Activated CD4-positive, alpha-beta T cell treated with anti-CD3 and anti-CD28 coated beads, Interleukin-2, Interleukin-4, amounts not matched to agents 100 ng/mL and 50 ng/mL, durations not matched to agents 16 hours and 8 hours (primary cell): Measurements from ENCODE around the gene SMURF2.
"Not testable (repeated sequence)": the region's sequence is repeated elsewhere in the genome, so short reads cannot be mapped to it uniquely, and the experiment has no call there.

Source experiments
- DNase-seq: peaks from one replicate; pipeline ENCODE4 v3.0.0-alpha.2; 2020; ENCODE audit warnings: low spot score

SMURF2 gene

DNA sequence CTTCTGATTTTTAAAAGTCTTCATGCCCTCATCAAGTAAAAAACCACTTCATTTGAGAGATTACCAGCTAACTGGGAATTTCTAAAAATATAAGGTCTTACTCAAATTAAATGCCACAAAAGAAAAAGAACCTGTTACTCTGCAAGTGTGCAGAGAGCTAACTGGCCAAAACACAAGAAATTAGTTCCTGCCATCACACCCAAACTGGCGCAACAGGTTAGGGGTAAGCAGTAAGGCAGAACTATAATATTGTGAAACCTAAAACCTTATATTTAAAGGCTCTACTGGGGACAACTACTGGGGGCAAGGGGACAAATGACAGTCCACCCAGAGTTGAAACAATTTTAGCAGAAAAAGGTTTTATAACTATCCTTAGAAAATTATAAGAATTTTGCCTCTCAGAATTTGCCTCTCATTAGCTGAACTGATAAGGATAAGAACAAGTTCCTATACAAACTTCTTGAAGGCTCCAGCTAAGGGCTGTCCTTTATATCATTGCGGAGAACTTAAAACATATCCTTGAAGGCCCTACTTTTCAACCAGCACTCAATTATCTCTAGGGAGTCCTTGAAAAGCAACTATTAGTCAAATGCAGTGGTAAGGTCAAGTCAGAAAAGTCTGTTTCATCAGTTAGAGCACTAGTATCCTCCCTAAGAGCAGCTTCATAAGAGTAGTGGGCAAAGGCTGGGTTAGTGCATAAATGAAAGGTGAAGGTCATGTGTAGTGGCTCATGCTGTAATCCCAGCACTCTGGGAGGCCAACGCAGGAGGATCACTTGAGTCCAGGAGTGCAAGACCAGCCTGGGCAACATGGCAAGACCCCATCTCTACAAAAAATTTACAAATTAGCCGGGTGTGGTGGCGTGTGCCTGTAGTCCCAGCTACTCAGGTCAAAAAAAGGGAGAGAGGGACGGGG lies 31.5 kb downstream of the SMURF2 start:
- no peak for DNase-seq

DNA sequence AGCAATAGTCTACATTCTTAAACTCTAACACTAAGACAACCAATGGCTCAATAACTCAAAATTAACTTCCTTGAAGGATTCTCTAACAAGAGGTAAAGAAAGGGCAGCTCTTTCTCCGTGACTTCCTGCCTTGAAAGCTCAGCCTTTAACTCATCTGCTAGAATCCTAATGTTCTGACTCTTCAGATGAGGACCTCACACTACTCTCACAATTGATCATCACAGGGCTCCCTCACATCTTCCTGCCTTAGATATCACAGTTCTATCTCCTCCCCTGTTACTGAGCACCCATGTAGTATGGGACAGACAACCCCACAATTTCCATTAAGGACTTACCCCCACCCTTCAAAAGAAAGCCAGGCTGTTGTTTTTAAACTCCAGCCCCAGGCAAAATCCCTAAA lies 33.5 kb downstream of the SMURF2 start:
- DNase-seq: peak; percentile 83

DNA sequence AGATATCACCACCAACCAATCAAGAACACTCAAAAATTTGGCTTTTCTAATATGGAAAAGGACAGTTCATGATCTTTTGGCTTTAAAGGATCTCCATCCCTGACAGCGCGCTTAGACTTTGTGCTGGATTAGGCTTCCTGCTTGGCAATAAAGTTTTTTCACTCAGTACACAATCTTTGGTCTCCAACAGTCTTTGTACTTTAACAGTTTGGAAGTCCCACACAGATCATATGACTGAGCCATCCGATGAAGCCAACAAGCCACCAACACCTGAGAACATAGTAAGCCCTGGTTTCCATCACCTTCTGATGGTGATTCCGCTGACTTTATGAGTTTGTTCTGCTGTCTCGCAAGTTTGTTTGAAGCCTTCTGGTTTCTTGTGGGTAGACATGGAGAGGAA lies 34.3 kb downstream of the SMURF2 start:
- DNase-seq: peak; percentile 17

DNA sequence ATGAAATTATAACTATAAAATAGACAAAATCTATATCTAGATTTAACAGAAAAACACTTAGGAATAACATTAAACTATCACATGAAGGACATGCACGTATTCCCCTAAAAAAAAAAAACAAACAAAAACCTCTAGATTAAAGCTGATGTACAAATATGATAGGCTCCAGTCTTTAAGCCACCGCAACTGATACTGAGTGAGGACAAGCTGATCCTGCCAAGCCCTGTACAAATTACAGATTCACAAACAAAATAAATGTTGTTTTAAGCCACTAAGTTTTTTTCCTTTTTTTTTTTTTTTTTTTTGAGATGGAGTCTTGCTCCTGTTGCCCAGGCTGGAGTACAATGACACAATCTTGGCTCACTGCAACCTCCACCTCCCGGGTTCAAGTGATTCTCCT lies 35.3 kb downstream of the SMURF2 start:
- DNase-seq: no peak

DNA sequence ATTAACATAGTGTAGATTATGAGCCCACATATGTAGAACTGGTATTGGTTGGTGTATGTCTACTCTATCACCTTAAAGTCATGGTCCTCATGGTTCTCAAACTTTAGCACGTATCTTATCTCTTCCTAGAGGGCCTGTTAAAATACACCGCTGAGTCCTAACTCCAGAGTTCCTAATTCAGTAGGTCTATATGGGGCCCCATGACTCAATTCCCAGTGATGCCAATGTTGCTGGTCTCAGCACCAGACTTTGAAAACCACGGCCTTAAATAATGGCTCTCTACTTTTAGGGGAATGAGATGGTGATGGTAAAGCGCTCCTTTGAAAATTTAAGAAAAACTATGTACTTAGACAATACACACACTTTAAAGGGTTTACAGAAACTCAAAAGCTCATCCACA lies 36.6 kb downstream of the SMURF2 start:
- no peak for DNase-seq

DNA sequence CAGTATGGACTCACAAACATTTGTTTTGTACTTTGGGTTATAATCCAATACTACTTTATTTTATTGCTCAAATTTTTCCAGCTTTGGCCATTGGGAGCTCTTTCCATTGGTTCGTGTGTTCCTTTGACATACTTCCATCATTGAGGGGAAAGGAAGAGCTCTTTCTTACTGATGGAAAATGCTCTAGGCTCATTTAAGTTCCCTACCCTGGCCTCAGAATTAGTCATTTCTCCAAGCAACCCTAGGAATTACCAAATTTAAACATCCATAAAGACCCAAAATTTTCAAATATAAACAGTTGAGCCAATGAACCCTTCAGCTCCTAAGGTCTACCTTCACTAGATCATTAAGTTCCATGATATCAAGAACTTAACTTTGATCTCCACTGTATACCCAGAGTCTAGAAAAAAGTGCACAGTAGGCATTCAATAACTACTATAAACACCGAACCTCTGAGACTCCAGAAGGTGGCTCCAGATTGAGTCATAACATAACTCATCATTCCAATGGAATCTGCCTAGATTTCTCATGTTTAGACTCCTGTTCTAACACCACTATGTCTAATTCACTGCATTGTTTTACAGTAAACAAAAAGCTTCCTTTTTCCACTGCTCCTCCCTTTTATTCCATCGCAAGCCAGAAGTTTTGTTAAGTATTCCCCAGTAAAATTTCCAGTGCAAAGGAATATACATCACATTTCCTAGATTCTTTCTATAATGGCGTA lies 39.0 kb downstream of the SMURF2 start:
- no peak for DNase-seq

DNA sequence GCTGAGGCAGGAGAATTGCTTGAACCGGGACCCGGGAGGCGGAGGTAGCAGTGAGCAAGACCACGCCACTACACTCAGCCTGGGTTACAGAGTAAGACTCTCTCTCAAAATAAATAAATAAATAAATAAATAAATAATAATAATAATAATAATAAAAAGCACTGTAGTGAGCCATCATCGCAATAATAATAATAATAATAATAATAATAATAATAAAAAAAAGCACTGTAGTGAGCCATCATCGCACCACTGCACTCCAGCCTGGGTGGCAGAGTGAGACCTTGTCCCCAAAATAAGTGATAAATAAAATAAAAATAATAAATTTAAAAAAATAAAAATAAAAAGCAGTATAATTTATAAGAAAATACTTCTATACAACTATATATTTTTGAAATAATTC lies 40.3 kb downstream of the SMURF2 start:
- no peak for DNase-seq

DNA sequence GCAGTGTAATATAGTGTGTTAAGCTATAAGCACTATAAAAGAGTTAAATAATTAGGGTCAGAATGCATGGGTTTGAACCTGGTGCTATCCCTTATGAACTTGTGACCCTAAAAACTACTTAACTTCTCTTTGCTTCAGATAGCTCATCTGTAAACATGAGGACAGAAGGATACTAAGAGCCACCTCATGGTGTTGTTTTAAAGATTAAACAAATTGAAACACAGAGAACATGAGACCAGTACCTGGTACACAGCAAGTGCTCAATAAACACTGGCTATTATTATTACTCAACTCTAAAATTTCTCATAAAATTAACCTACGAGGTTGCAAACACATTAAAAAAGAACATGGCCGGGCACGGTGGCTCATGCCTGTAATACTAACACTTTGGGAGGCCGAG lies 43.3 kb downstream of the SMURF2 start:
- DNase-seq: no peak

DNA sequence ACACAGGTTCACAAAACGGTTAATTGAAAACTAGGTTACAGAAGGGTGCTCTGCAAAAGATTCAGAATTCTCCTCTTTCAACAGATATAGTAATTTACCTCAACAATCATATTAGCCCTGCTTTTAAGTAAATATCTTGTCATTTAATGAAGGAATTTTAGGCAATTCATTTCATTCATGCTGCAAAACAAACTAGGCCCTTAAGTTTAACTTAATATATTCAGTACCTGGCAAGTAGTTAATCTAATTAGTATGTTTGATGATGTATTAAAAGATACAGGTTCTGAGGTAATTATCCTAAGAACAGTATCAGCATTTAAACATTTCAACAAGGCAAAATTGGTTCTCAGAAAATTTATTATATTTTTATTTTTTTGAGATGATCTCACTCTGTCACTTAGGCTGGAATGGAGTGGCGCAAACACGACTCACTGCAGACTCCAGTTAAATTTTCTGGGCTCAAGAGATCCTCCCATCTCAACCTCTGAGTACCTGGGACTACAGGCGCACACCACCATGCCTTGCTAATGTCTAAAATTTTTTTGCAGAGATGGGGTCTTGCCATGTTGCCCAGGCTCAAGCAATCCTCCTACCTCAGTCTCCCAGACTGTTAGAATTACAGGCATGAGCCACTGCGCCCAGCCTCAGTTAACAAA lies 44.9 kb downstream of the SMURF2 start:
- no peak for DNase-seq

DNA sequence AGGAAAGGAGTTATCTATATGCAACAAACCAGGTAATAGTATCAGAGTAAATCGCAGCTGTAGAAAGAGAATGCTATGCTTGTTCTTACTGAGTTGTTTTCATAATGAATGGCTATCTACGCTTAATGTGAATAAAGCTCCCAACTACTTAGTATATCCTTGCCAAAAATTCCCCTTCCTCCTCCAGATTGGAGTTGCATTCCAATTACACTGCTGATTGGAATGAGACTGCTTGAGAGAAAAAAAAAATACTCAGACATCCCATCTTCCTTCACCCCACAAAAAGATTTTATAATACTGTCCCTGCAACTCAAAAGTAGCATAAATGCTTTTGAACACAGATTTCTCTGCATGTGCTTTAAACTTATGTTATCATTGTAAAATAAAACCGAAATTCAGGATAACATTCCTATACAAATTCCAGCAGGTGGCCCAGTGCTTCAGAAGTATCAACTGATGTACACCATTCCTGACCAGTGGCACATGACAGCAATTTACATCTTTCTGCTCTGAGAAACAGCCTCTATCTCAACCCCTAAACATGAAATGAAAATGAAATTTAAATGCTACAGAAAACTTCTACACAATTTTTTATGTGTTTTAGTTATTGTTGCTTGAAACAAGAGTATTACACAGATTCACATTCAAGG lies 47.0 kb downstream of the SMURF2 start:
- DNase-seq: no peak

DNA sequence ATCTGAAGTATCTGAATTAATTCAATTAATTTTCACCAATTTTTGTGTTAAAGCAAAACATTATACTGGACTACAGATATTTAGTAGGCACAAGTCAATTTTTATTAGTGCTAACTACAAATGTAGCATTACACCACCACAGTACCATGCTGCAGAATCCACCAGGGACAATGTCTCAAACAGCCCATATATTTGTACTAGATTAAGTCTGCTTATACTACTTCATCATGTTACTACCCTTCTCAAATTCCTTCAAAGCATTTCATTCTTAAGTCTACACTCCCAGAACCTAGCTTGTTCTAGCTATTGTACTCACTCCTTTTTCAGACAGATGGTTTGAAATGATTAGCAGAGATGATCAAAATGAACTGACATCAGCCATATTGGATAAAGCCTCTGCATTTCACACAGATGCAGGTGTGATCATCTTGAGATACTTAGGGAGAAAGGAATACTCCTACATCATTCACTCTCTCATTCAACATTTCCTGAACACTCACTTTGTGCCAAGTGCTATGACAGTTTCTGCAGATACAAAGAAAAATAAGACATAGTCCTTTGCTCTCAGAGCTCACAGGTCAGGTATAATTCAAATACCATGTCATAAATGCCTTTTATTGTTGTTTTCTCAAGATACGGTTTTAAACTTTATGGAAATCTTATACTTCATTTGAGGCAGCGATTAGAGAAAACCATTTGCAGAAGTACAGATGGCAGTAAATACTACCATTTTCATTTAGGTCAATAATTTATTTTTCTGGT lies 47.7 kb downstream of the SMURF2 start:
- DNase-seq: no peak

DNA sequence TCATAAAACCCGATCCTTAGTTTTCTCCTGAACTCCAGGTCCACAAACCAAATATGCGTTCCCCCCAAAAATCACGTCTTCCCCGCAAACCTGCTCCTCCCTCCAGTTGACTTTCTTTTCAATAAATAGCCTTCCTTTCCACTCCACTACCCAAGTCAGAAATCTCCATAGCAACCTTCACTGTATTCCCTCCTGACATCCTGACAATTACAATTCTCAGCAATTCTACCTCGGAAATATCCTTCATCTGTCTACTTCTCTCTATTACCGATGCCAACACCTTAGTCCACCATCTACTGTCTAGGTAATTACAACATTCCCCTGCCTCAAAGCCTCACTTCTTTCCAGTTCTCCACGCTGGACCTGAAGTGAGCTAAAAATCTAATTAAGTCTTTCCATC lies 50.7 kb downstream of the SMURF2 start:
- DNase-seq: no peak

DNA sequence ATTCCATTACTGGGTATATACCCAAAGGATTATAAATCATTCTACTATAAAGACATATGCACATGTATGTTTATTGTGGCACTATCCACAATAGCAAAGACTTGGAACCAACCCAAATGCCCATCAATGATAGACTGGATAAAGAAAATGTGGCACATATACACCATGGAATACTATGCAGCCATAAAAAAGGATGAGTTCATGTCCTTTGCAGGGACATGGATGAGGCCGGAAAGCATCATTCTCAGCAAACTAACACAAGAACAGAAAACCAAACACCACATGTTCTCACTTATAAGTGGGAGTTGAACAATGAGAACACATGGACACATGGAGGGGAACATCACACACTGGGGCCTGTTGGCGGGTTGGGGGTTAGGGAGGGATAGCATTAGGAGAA lies 51.9 kb downstream of the SMURF2 start:
- not testable (repeated sequence) for DNase-seq

DNA sequence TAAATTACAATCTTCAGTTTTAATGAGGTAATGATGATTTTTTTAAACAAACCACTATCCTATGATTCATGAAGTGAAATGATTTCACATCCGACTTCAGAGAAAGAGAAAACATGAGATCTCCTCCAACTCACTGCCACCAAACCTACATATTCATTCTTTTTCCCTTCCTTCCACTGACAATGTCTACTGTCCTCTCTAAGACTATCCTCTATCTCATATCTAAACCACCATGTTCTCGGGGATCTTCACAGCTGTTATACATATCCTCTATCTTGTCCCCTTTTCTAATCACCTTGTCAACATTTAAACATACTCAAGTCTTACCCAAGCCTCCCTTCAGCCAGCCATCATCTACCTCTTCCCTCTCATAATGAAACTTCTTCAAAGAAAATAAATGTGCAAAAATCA lies 53.5 kb downstream of the SMURF2 start:
- DNase-seq: peak; percentile 35

DNA sequence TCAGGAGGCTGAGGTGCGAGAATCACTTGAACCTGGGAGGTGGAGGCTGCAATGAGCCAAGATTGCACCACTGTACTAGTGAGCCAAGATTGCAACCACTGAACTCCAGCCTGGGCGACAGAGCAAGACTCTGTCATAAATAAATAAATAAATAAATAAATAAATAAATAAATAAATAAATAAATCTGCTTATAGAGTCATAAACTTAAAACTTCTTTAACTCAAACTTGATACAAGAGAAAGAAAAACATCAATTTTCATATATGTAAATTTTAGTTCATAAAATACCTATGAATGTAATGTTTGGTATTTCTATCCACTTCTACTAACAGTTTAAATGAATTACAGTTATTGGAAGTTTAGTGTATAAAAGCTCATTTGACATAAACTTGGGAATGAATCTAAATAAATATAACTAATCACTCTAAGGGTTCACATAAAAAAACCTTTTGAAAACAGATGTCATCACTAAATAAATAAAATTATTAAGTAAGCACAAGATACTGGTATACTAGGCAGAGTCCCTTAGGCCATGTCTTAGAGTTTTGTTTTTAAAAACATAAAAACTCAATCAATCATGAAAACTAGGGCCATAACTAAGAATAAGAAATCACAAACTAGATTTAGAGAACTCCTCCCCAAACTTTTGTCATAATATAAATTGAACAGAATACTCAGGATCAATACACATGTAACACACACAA lies 54.1 kb downstream of the SMURF2 start:
- DNase-seq: no peak

DNA sequence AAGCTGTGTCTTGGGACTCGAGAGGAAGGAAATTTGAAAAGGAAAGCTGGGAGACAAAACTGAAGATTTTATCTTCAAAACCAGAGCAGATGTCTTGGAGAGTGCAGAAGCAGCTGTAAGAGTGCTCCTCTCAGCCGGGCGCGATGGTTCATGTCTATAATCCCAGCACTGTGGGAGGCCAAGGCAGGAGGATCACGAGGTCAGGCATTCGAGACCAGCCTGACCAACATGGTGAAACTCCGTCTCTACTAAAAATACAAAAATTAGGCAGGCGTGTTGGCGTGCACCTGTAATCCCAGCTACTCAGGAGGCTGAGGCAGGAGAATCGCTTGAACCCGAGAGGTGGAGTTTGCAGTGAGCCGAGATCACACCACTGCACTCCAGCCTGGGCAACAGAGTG lies 57.6 kb downstream of the SMURF2 start:
- DNase-seq: not testable (repeated sequence)

DNA sequence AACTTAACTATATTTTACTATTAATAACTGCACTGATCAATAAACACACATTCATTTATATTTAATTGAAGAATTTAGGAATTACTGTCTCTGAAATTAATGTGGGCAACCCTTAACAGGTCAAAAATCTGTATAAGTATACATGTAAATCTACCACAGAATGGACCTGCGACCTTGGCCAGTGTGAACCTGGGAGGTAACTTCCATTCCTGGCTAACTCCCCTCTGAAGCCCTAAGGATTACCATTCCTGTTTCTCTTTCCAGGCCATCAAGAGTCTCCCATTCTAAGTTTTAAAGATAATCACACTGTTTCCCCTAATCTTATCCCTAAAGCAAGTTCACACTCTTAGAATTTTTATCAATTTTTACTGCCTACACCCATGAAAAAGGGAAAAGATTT lies 58.1 kb downstream of the SMURF2 start:
- DNase-seq: no peak

DNA sequence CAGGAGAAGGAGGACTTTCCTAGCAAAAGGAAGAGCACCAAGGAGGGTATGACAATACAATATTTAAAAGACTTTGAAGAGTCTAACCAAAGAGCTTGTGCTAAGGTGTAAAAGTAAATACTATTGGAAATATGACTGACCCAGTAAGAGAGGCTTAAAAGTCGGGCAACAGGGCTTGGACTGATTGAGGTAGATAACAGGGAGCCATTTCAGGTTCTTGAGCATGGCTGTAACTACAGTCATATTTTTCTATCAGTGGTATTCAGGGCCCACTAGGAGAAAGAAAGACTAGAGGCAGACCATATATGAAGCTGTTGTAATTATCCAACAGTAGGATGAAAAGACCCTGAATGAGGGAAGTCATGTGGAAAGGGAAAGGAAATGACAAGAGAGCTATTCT lies 62.3 kb downstream of the SMURF2 start:
- no peak for DNase-seq

DNA sequence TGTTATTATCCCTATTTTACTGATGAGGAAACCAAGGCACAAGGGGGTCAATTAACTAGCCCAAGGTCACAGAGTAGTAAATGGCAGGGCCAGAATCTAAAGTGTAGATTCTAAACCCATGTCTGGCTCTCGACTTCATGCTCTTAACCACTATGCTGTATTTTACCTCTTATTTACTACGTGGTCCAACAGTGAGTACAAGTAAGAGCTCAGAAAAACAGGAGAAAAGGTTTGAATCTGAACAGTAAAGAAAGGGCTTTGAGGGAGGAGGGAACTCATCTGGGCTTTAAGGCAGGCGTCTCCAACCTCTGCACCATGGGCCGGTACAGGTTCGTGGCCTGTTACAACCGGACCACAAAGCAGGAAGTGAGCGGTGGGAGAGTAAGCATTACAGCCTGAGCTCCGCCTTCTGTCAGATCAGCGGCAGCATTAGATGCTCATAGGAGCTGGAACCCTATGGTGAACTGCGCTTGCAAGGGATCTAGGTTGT lies 62.9 kb downstream of the SMURF2 start:
- DNase-seq: peak; percentile 67

DNA sequence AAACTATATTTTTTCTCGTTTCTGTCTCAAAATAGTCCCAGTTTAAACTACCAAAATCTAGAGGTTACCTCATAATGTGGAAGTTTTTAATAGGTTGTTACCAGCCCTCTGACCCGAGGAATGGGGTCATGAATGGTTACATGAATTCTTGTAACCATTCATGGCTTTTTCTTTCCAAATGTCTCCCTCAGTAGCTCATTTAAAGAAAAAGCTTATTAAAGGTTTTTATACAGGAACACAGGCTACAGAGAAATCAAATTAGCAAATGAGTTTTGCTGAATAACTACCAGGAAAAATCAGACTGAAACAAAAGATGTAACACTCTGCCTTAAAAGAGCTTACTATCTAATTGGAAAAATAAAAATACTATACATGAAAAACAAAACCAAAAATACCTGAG lies 63.4 kb downstream of the SMURF2 start:
- no peak for DNase-seq

DNA sequence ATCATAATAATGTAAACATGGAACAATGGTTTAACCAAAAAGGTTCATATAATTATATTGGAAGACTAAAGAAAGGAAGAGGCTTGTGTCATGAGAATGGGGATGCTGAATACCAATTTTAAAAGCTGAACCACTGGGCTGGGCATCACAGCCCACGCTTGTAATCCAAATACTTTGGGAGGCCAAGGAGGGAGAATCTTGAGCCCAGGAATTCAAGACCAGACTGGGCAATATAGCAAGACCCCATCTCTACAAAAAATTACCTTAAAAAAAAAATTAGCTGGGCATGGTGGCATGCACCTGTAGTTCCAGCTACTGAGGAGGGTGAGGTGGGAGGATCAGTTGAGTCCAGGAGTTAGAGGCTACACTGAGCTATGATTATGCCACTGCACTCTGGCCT lies 65.1 kb downstream of the SMURF2 start:
- no peak for DNase-seq
